Pancreas (tissue), 10 donors: Measurements from ENCODE around the gene SIRT5. TPM values are rescaled to one million over a fixed set of nuclear protein-coding genes. Genes with fewer than 3 reads are reported as not detected.

Experiments used
- ATAC-seq, 4 donors: fragments of 200-7000 bp; cut with Tn5 transposase; one replicate each; pipeline versions ENCODE4 v1.8.0 to v1.9.1; 2020; ENCODE audit warnings: mild to moderate bottlenecking in 4 of 4, moderate library complexity in 4 of 4
- DNase-seq, 6 donors: peaks; one replicate each; pipeline ENCODE4 v3.0.0-alpha.2; 2020
- FAIRE-seq: peaks from 2 replicates; lab custom pipeline; 2012; peaks lifted over from hg19 to GRCh38; lab: Jason Lieb, UNC
- H3K27ac ChIP-seq, 4 donors: fragments of 200-600 bp; sonication (generic); 1 replicate in 3 of 4; 2 replicates in 1 of 4; pipeline versions ENCODE4 v1.5.0 to v1.8.0; 2020
- H3K27me3 ChIP-seq, 4 donors: fragments of 200-600 bp; one replicate each; pipeline ENCODE4 v1.8.0; 2021
- H3K36me3 ChIP-seq, 3 donors: fragments of 200-600 bp; sonication (generic) in 1 of 3; one replicate each; pipeline versions ENCODE4 v1.5.0 to v1.8.0; 2020 to 2021
- H3K4me1 ChIP-seq, 3 donors: fragments of 200-600 bp; one replicate each; pipeline ENCODE4 v1.8.0; 2021
- H3K4me3 ChIP-seq, 4 donors: fragments of 200-600 bp; sonication (generic) in 2 of 4; one replicate each; pipeline versions ENCODE4 v1.5.0 to v1.8.0; 2020 to 2021
- H3K9me3 ChIP-seq, 4 donors: fragments of 200-600 bp; one replicate each; pipeline ENCODE4 v1.8.0; 2021
- CTCF ChIP-seq, 4 donors: fragments of 200-600 bp; sonication (generic) in 3 of 4; IDR thresholded peaks; one replicate each; pipeline versions ENCODE4 v1.5.0 to v1.8.0; 2021; ENCODE audit warnings: antibody characterized with exemption in 4 of 4
- WGBS, 2 donors: extraction: QIAGEN DNeasy Blood & Tissue Kit; methylation state at CpG; one replicate each; pipeline ENCODE4 v1.1.7; 2013; 5-methylcytosine and 5-hydroxymethylcytosine counted together
- intact Hi-C, 3 donors: fragments of 100-400 bp; cut with DNase I; formaldehyde crosslinking; loops; one replicate each; pipeline versions ENCODE4 v1.11.1 to v1.14.2; 2022
- polyA plus RNA-seq, 2 donors: library from polyadenylated mRNA; stranded (reverse); fragments of 200-250 nt; gene quantifications; one replicate each; pipeline ENCODE4 v1.2.3, GENCODE V29; 2013
- total RNA-seq, 6 donors: library from RNA; stranded (reverse); fragmentation: NEBNext Ultra II Directional in 4 of 6; extraction: Animal tissue kit (Norgen Biotek cat#: 25700) in 4 of 6; gene quantifications; one replicate each; pipeline versions ENCODE4 v1.2.1 to v1.2.4, GENCODE V29; 2021 to 2023
- donor health status: healthy with polysubstance abuse.
- donor health status: DM: no; HTN: no; CAD: no; lungs with moderate emphysema.
- donor health status: DM: no; HTN: no; CAD: no.
- donor health status: control.
- donor health status: control.
- donor health status: Bipolar disorder and iron deficiency.
- donor health status: DM: yes; HTN: yes; CAD: no.
- donor health status: DM: no; HTN: no; CAD: no.
- donor health status: DM: no; HTN: no; CAD: no.
- donor health status: DM: yes; HTN: yes; CAD: no.

The SIRT5 gene
- total and polyA plus RNA-seq, 8 donors = 3.8 to 8.6 (median 4.9) TPM

- ATAC-seq (no peak), FAIRE-seq (no peak), DNase-seq (no peak)
- 89 to 95% methylated on average over 3 of the region's 3 CpGs for WGBS, 2 donors
- Histone ChIP-seq H3K4me1 (no peaks in the 10 kb centered on the region), H3K27ac (no peak overlapping the region), H3K27me3 (no peaks in the 10 kb centered on the region), H3K9me3 (no peaks in the 10 kb centered on the region), H3K4me3 (no peak overlapping the region), H3K36me3 (no peaks in the 10 kb centered on the region)
- TF ChIP-seq CTCF (IDR thresholded peaks at IDR 0.05) = no peak
- intact Hi-C loops = loop anchor here in 1 of 3 donors (5.0 kb wide), 1 partner anchor 198 kb away; no protein-coding TSS in a partner anchor
Observed at GRCh38 chr6:13535306-13535705, 39.1 kb upstream of the SIRT5 start.

DNA sequence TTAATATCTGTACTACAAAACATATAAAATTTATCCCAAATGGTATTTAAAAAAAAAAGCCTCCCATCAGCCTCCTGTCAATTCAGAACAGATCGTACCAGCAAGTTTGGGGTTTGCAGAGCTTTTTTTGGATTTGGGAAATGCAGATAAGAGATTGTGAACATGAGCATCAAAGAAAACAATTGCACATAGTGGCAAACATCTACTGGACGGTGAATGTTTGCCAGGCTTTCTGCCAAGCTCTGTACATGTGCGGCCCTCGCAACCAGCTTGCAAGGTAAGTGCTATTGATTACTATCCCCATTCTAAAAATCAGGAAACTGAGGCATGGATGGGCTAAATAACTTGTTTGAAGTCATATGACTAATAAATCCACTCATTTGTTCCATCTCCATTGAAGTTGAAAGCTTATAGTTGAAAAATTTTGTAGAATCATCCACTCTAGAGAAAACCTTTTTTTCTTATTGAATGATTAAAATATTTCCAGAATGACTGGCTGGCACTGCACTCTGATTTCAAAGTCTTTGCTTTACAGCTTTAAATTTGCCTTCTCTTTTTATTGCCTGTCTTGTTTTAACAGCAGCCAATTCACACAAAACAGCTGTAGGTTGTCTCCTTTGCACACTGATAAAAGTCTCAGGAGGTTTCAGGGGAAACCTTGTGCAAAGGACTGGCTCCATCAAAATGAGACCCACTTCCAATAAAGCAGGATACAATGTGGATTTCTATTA lies 37.4 kb upstream of the SIRT5 start:
- H3K27ac ChIP-seq = no peak overlapping the region
- no peak for FAIRE-seq
- no peak overlapping the region for H3K4me3 ChIP-seq
- no peaks in the 10 kb centered on the region for H3K27me3 ChIP-seq
- H3K4me1 ChIP-seq = no peaks in the 10 kb centered on the region
- H3K36me3 ChIP-seq = no peaks in the 10 kb centered on the region
- WGBS, 2 donors = 94 to 98% methylated on average over 4 of the region's 4 CpGs
- ATAC-seq = no peak
- TF ChIP-seq CTCF (IDR thresholded peaks at IDR 0.05) = no peak
- intact Hi-C loops = loop anchor here in 1 of 3 donors (5.0 kb wide), 1 partner anchor 200 kb away; no protein-coding TSS in a partner anchor
- H3K9me3 ChIP-seq = no peaks in the 10 kb centered on the region
- DNase-seq = no peak

- no peak for DNase-seq
- H3K27me3 ChIP-seq = no peaks in the 10 kb centered on the region
- no peak for FAIRE-seq
- TF ChIP-seq CTCF (IDR thresholded peaks at IDR 0.05) = no peak
- no peaks in the 10 kb centered on the region for H3K9me3 ChIP-seq
- no peak overlapping the region for H3K27ac ChIP-seq
- no peak overlapping the region for H3K4me3 ChIP-seq
- WGBS, 2 donors = 59 to 70% methylated on average over 2 of the region's 2 CpGs
- no peaks in the 10 kb centered on the region for H3K4me1 ChIP-seq
- no peak for ATAC-seq
- intact Hi-C loops = loop anchor here in 1 of 3 donors (5.0 kb wide), 1 partner anchor 200 kb away; no protein-coding TSS in a partner anchor
- no peaks in the 10 kb centered on the region for H3K36me3 ChIP-seq
Observed at GRCh38 chr6:13537527-13537897, 36.9 kb upstream of the SIRT5 start.

- intact Hi-C loops = loop anchor here in 1 of 3 donors (5.0 kb wide), 1 partner anchor 201 kb away; no protein-coding TSS in a partner anchor
- no peak overlapping the region for H3K27ac ChIP-seq
- H3K4me1 ChIP-seq = no peaks in the 10 kb centered on the region
- 37 to 43% methylated on average over 2 of the region's 2 CpGs for WGBS, 2 donors
- H3K9me3 ChIP-seq = no peaks in the 10 kb centered on the region
- FAIRE-seq (no peak), DNase-seq (no peak), ATAC-seq (peak in 3 of 4 donors; percentile 62 to 81 (median 77))
- no peak overlapping the region for H3K4me3 ChIP-seq
- no peaks in the 10 kb centered on the region for H3K27me3 ChIP-seq
- no peaks in the 10 kb centered on the region for H3K36me3 ChIP-seq
- no peak for TF ChIP-seq CTCF (IDR thresholded peaks at IDR 0.05)
Observed at GRCh38 chr6:13538084-13538483, 36.3 kb upstream of the SIRT5 start.

GRCh38 chr6:13538600-13538999 lies 35.8 kb upstream of the SIRT5 start:
- Histone ChIP-seq H3K27me3 (no peaks in the 10 kb centered on the region), H3K9me3 (no peaks in the 10 kb centered on the region), H3K4me1 (no peaks in the 10 kb centered on the region), H3K27ac (no peak overlapping the region), H3K36me3 (no peaks in the 10 kb centered on the region), H3K4me3 (no peak overlapping the region)
- 64 to 71% methylated on average over 3 of the region's 3 CpGs for WGBS, 2 donors
- FAIRE-seq = no peak
- intact Hi-C loops = loop anchor here in 1 of 3 donors (5.0 kb wide), 1 partner anchor 201 kb away; no protein-coding TSS in a partner anchor
- no peak for ATAC-seq
- TF ChIP-seq CTCF (IDR thresholded peaks at IDR 0.05) = no peak
- no peak for DNase-seq
